ENCODE data around the gene KIF1B.

The KIF1B gene

GRCh38 chr1:10209905-10210810 lies at the start of gene KIF1B:
Gene KIF1B (plus strand): TSS chr1:10210570. CDS start chr1:10232329, 21,759 bp downstream.
- peak within 1 kb of the TSS; percentile 95 for H3K4me3 Mint-ChIP-seq
- no peaks in the 10 kb centered on the region for H3K9me3 Mint-ChIP-seq
- intact Hi-C loops (cut with micrococcal nuclease): no loop called here
- no peaks in the 10 kb centered on the region for H3K27me3 Mint-ChIP-seq
- H3K27ac Mint-ChIP-seq: peak within 1 kb of the TSS; percentile 100
- H3K4me1 Mint-ChIP-seq (ENCODE audit: low read depth): peaks cover 40% of the 10 kb centered on the region
- peaks cover 14% of the 10 kb centered on the region for H3K36me3 Mint-ChIP-seq (ENCODE audit: low read depth)

GRCh38 chr1:10160907-10161490 lies 49.4 kb upstream of the KIF1B start:
- Mint-ChIP-seq H3K4me3 (no peak overlapping the region), H3K9me3 (no peaks in the 10 kb centered on the region), H3K27me3 (no peaks in the 10 kb centered on the region), H3K4me1 (ENCODE audit: low read depth) (no peaks in the 10 kb centered on the region), H3K27ac (no peak overlapping the region), H3K36me3 (ENCODE audit: low read depth) (peaks cover 76% of the 10 kb centered on the region)
- intact Hi-C loops (cut with micrococcal nuclease): no loop called here

- Mint-ChIP-seq H3K9me3 (no peaks in the 10 kb centered on the region), H3K27me3 (no peaks in the 10 kb centered on the region), H3K4me3 (no peak overlapping the region), H3K4me1 (ENCODE audit: low read depth) (no peaks in the 10 kb centered on the region), H3K36me3 (ENCODE audit: low read depth) (peaks cover 80% of the 10 kb centered on the region), H3K27ac (no peak overlapping the region)
- intact Hi-C loops (cut with micrococcal nuclease): no loop called here
Measured at GRCh38 chr1:10161541-10162290, 48.7 kb upstream of the KIF1B start.

GRCh38 chr1:10168912-10169514 lies 41.4 kb upstream of the KIF1B start:
- H3K27ac Mint-ChIP-seq: no peak overlapping the region
- intact Hi-C loops (cut with micrococcal nuclease): no loop called here
- H3K36me3 Mint-ChIP-seq (ENCODE audit: low read depth): peaks cover 97% of the 10 kb centered on the region
- no peaks in the 10 kb centered on the region for H3K4me1 Mint-ChIP-seq (ENCODE audit: low read depth)
- no peaks in the 10 kb centered on the region for H3K27me3 Mint-ChIP-seq
- no peaks in the 10 kb centered on the region for H3K9me3 Mint-ChIP-seq
- H3K4me3 Mint-ChIP-seq: no peak overlapping the region

- no peak overlapping the region for H3K27ac Mint-ChIP-seq
- H3K4me1 Mint-ChIP-seq (ENCODE audit: low read depth): no peaks in the 10 kb centered on the region
- no peaks in the 10 kb centered on the region for H3K27me3 Mint-ChIP-seq
- H3K4me3 Mint-ChIP-seq: no peak overlapping the region
- intact Hi-C loops (cut with micrococcal nuclease): no loop called here
- peaks cover 98% of the 10 kb centered on the region for H3K36me3 Mint-ChIP-seq (ENCODE audit: low read depth)
- no peaks in the 10 kb centered on the region for H3K9me3 Mint-ChIP-seq
Measured at GRCh38 chr1:10170239-10170574, 40.2 kb upstream of the KIF1B start.

- H3K4me3 Mint-ChIP-seq: no peak overlapping the region
Measured at GRCh38 chr1:10171105-10171767, 39.1 kb upstream of the KIF1B start.

GRCh38 chr1:10171995-10172669 lies 38.2 kb upstream of the KIF1B start:
- Mint-ChIP-seq H3K9me3 (no peaks in the 10 kb centered on the region), H3K27me3 (no peaks in the 10 kb centered on the region), H3K4me3 (no peak overlapping the region), H3K4me1 (ENCODE audit: low read depth) (no peaks in the 10 kb centered on the region), H3K27ac (no peak overlapping the region), H3K36me3 (ENCODE audit: low read depth) (peaks cover 98% of the 10 kb centered on the region)
- intact Hi-C loops (cut with micrococcal nuclease): no loop called here

More at GRCh38 chr1:10171105-10171767, 39.1 kb upstream of the KIF1B start:
- Mint-ChIP-seq H3K4me1 (ENCODE audit: low read depth) (no peaks in the 10 kb centered on the region), H3K27ac (no peak overlapping the region), H3K36me3 (ENCODE audit: low read depth) (peaks cover 98% of the 10 kb centered on the region), H3K9me3 (no peaks in the 10 kb centered on the region), H3K27me3 (no peaks in the 10 kb centered on the region)
- intact Hi-C loops (cut with micrococcal nuclease): no loop called here

GRCh38 chr1:10173582-10173981 lies 36.8 kb upstream of the KIF1B start:
- intact Hi-C loops (cut with micrococcal nuclease): no loop called here
- H3K9me3 Mint-ChIP-seq: no peaks in the 10 kb centered on the region
- H3K4me1 Mint-ChIP-seq (ENCODE audit: low read depth): no peaks in the 10 kb centered on the region
- H3K36me3 Mint-ChIP-seq (ENCODE audit: low read depth): peaks cover 89% of the 10 kb centered on the region
- no peaks in the 10 kb centered on the region for H3K27me3 Mint-ChIP-seq
- no peak overlapping the region for H3K4me3 Mint-ChIP-seq
- H3K27ac Mint-ChIP-seq: no peak overlapping the region

GRCh38 chr1:10177876-10178275 lies 32.5 kb upstream of the KIF1B start:
- Mint-ChIP-seq H3K27ac (no peak overlapping the region), H3K36me3 (ENCODE audit: low read depth) (peaks cover 83% of the 10 kb centered on the region), H3K9me3 (no peaks in the 10 kb centered on the region), H3K4me1 (ENCODE audit: low read depth) (peaks cover 8% of the 10 kb centered on the region), H3K4me3 (no peak overlapping the region), H3K27me3 (no peaks in the 10 kb centered on the region)
- intact Hi-C loops (cut with micrococcal nuclease): no loop called here

- Mint-ChIP-seq H3K4me1 (ENCODE audit: low read depth) (peaks cover 8% of the 10 kb centered on the region), H3K36me3 (ENCODE audit: low read depth) (peaks cover 74% of the 10 kb centered on the region), H3K4me3 (no peak overlapping the region), H3K27me3 (no peaks in the 10 kb centered on the region), H3K27ac (no peak overlapping the region), H3K9me3 (no peaks in the 10 kb centered on the region)
- intact Hi-C loops (cut with micrococcal nuclease): no loop called here
Measured at GRCh38 chr1:10178597-10179405, 31.6 kb upstream of the KIF1B start.

GRCh38 chr1:10179406-10180091 lies 30.8 kb upstream of the KIF1B start:
- H3K27ac Mint-ChIP-seq: no peak overlapping the region

GRCh38 chr1:10181154-10181553 lies 29.2 kb upstream of the KIF1B start:
- H3K4me1 Mint-ChIP-seq (ENCODE audit: low read depth): peaks cover 14% of the 10 kb centered on the region
- H3K27me3 Mint-ChIP-seq: no peaks in the 10 kb centered on the region
- H3K27ac Mint-ChIP-seq: peak overlapping the region; percentile 52
- H3K36me3 Mint-ChIP-seq (ENCODE audit: low read depth): peaks cover 50% of the 10 kb centered on the region
- intact Hi-C loops (cut with micrococcal nuclease): no loop called here
- no peaks in the 10 kb centered on the region for H3K9me3 Mint-ChIP-seq
- H3K4me3 Mint-ChIP-seq: no peak overlapping the region

More at GRCh38 chr1:10179406-10180091, 30.8 kb upstream of the KIF1B start:
- intact Hi-C loops (cut with micrococcal nuclease): no loop called here
- H3K4me3 Mint-ChIP-seq: no peak overlapping the region
- peaks cover 66% of the 10 kb centered on the region for H3K36me3 Mint-ChIP-seq (ENCODE audit: low read depth)
- H3K9me3 Mint-ChIP-seq: no peaks in the 10 kb centered on the region
- peaks cover 8% of the 10 kb centered on the region for H3K4me1 Mint-ChIP-seq (ENCODE audit: low read depth)
- H3K27me3 Mint-ChIP-seq: no peaks in the 10 kb centered on the region
